Epidermal melanocyte (primary cell): Measurements from ENCODE around the gene XPOT.

Experiments
- DNase-seq: peaks from one replicate; pipeline ENCODE4 v3.0.0; 2011; ENCODE audit warnings: low spot score; ENCODE audit not compliant: insufficient read length

The XPOT gene

DNA sequence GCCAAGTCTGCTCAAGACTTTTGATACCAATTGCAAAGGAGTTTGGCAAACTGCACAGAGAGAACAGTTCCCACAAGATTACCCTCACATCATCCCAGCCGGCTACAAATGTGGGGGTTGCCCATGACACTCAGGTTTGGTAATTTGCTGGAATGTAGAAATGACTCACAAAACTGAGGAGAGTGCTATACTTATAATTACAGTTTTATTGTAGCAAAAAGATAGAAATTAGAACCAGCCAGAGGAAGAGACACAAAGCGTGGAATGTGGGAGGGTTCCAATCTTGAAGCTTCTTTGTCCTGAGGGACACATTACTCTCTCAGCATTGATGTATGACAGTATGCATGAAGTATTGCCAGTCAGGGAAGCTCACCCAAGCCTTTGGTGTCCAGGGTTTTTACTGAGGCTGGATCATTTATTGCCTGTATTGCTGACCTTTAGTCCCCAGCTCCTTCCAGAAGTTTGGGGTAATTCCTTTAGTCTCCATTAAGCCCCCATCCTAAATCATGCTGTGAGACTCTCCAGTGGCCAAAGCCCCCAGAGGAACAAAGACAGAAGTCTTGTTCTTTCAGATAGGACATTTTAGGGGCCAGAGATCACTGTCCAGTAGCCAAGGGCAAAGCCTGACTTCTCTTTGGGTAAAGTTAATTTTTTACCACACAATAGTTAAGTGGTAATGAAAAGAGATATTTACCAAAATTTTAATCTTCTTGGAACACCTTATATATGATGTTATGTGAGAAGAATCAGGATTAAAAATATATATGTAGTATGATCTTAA lies 57.6 kb downstream of the XPOT start:
- no peak for DNase-seq

GRCh38 chr12:64466178-64466577 lies 62.0 kb downstream of the XPOT start:
- no peak for DNase-seq

DNA sequence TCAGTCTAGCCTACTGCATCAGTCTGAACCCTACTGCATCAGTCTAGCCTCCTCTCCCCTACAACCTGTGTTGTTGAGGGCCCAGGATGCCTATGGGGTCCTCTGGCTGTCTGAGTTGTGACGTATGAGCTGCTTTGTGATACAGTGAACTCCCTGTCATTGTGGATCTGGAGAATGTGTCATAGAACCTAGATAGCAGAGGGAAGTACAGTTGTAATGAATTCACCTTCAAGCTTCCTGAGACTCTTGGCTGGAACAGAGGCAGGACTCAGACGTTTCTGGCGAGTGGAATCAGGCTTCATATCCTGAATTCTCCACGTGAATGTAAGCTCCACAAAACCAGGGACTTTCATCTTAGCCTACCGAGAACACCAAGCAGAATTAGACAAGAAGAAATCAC lies 64.8 kb downstream of the XPOT start:
- no peak for DNase-seq

DNA sequence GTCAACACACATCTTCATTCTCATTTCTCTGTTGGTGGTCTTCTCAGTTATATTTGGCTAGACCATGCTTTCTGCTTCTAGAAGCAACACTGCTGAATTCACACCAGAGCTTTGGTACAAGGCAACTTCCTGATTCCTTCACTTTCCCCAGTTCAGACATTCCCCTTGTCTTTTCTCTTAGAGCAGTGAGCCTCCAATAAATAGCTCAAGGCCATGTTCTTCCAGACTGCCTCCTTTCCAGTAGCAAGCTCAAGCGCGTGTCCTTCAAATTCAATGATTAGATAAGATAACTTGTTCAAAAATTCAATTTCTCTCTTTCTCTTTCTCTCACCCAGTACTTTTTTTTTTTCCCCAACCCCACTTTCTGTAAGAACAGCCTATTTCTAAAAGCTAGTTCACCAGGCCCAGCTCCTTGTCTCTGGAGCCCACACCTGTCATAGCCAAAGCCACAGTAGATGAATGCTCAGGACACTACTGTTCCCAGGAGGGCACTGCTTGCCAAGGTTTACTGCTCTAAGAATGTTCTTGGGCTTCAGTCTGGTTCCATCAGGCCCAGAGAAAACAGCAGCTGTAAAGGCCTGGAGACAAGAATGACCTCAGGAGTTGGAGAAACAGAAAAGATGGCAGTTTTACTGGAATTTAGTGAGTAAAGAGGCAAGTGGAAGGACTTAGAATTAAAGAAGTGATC lies 65.4 kb downstream of the XPOT start:
- DNase-seq, result no peak

DNA sequence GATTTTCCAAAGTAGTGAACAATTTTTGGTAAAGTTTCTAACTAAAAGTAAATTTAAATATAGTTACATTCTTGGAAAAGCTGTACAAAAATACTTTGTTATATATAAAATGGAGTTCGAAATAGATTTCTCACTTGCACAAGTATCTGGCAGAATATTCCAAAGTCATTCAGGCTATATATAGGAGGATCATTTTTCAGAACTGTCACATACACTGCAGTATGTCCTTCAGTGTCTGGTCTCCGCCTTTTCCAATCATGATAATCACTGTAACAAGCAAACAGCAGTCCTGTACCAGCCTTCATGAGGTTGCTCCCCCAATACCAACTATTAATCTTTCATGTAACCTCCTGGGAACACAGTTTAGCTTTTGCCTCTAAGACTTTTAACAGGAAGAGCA lies 66.3 kb downstream of the XPOT start:
- DNase-seq, result no peak

DNA sequence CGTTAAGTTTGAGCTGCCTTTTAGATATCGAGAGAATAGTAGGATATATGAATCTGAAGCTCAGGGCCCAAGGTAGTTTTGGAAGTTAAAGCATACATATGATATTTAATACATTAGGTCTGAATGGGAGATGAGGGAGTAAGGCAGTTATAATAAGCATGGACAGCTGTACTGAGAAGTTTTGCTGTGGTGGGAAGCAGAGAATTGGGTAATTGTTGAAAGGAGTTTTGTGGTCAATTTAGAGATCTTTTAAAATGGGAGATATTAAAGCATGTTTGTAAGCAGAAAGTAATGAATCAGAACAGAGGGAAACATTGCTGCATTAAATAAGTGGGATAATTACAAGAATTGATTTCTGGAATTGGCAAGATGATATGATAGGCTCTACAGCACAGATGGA lies 69.0 kb downstream of the XPOT start:
- DNase-seq, result no peak

DNA sequence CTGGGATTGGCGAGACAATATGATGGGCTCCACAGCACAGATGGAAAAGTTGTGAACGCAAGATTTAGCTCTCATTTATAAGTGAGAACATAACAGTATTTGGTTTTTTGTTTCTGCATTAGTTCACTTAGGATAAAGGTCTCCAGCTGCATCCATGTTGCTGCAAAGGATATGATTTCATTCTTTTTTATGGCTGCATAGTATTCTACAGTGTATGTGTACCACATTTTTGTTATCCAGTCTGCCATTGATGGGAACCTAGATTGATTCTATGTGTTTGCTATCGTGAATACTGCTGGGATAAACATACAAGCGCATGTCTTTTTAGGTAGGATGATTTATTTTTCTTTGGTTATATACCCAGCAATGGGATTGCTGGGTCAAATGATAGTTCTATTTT lies 71.3 kb downstream of the XPOT start:
- DNase-seq, result no peak

- no peak for DNase-seq
Measured at GRCh38 chr12:64476844-64477243, 72.7 kb downstream of the XPOT start.

- no peak for DNase-seq
Measured at GRCh38 chr12:64478661-64479060, 74.5 kb downstream of the XPOT start.

GRCh38 chr12:64480148-64480547 lies 76.0 kb downstream of the XPOT start:
- no peak for DNase-seq

GRCh38 chr12:64486657-64487056 lies 82.5 kb downstream of the XPOT start:
- no peak for DNase-seq

DNA sequence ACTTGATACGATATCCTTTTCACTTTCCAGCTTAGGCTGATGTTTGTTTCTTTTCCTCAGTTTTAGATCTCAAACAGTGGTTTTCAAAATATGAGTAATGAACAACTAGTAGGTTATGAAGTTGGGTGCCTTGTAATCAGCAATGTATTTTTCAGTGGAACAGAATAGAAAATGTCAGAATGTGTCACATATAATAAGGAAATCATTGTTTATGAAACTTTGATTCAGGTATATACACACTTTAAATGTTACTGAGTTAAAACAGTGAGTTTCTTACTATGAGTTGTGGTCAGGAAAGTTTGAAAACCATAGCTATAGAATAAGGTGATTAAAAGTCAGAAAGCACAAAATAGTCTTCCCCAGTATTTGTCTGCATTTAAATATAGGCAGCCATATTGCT lies 87.5 kb downstream of the XPOT start:
- no peak for DNase-seq

GRCh38 chr12:64493513-64493912 lies 89.3 kb downstream of the XPOT start:
- no peak for DNase-seq

- DNase-seq, result no peak
Measured at GRCh38 chr12:64494998-64495729, 91.0 kb downstream of the XPOT start.

GRCh38 chr12:64496839-64497400 lies 92.7 kb downstream of the XPOT start:
- DNase-seq, result no peak

GRCh38 chr12:64497484-64497883 lies 93.3 kb downstream of the XPOT start:
- no peak for DNase-seq

GRCh38 chr12:64497903-64498302 lies 93.7 kb downstream of the XPOT start:
- DNase-seq, result no peak

- no peak for DNase-seq
Measured at GRCh38 chr12:64500394-64500793, 96.2 kb downstream of the XPOT start.
